GM18868 (cell line): ENCODE results near the gene PRAC1.

Experiments used
- ATAC-seq: cut with Tn5 transposase; IDR thresholded peaks from one replicate; pipeline ENCODE4 v1.9.1; 2021; ENCODE audit warnings: mild to moderate bottlenecking, moderate library complexity; ENCODE audit not compliant: unreplicated experiment

Gene PRAC1

GRCh38 chr17:48715496-48716399, 6.6 kb downstream of the PRAC1 start:
- ATAC-seq: no peak

DNA sequence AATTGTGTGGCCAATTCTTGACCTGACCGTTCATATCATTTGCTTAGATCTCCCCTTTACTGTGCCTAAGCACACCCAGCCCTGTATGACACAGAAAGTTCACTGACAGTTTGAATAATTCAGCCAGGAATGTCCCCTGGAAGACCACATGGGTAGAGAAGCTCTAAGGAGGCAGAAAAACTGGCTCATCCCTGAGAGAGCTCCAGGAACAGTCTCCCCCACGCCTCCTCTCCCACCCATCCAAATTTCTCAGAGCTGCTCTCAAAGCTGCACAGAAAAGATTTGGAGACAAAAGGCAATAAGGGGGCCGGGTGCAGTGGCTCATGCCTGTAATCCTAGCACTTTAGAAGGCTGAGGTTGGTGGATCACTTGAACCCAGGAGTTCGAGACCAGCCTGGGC, 11.2 kb downstream of the PRAC1 start:
- no peak for ATAC-seq

GRCh38 chr17:48704361-48705248, 17.7 kb downstream of the PRAC1 start:
- ATAC-seq: no peak

DNA sequence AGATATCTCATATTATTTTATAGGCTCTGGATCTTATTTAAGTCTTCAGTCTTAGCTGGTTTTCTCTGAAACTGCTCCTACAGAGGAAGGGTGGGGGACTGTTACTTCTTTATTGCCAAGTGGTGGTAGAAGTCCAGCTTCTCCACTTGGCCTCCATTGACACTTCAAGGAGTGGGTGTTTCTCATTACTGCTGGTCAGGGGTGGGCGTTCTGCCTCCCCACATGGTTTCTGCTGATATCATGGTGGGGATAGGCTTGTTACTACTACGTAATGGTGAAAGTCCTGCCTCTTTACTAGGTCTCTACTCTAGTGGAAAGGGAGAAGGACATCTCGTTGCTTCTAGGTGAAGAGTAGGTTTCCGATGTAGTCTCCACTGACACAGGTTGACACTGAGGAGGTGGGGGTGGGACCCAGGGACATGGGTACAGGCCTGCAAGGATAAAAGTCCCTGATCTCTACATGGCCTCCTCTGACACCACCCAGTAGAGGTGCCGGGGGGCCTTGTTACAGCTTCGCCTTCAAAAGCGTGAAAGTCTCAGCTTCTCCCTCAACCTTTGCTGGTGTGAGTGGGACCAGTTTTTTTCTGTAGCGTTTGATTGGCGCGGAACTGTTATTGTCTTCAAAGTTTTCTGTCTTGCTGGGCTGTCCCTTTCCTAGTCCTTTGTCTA, 20.3 kb downstream of the PRAC1 start:
- no peak for ATAC-seq

DNA sequence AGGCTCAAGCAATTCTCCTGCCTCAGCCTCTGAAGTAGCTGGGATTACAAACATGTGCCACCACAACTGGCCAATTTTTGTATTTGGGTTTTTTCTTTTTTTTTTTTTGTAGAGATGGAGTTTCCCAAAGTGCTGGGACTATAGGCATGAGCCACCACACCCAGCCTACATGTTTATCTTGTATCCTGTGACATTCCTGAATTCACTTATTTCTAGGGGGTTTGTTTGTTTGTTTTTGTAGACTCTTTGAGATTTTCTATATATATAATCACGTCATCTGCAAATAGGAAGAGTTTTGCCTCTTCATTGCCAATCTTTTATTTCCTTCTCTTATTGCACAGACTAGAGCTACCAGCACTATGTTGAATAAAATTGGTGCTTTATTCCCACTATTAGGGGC, 29.1 kb downstream of the PRAC1 start:
- no peak for ATAC-seq

- ATAC-seq: no peak
These were observed 30.3 kb downstream of the PRAC1 start for GRCh38 chr17:48692049-48692448.

DNA sequence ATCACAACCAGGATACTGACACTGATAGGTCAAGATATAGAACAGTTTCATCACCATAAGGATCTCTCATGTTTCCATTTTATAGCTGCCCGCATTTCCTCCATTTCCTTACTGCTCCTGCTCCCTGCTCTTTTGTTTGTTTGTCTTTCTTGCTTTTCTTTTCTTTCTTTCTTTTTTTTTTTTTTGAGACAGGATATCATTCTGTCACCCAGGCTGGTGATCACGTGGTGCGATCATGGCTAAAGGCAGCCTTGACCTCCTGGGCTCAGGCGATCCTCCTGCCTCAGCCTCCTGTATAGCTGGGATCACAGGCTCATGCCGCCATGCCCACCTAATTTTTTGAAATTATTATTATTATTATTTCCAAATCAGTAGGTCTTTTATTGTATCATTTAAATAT, 31.7 kb downstream of the PRAC1 start:
- no peak for ATAC-seq

DNA sequence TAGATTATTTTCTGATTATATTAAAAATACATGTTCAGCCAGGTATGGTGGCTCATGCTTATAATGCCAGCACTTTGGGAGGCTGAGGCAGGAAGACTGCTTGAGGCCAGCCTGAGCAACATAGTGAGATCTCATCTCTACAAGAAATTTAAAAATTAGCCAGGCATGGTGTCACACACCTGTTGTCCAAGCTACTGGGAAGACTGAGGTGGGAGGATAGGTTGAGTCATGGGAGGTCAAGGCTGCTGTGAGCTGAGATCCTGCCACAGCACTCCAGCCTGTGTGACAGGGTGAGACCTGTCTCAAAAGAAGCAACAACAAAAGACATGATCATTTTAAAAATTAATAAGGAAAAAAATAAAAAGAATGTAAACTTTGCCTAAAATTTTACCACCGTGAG, 40.7 kb downstream of the PRAC1 start:
- ATAC-seq: no peak

DNA sequence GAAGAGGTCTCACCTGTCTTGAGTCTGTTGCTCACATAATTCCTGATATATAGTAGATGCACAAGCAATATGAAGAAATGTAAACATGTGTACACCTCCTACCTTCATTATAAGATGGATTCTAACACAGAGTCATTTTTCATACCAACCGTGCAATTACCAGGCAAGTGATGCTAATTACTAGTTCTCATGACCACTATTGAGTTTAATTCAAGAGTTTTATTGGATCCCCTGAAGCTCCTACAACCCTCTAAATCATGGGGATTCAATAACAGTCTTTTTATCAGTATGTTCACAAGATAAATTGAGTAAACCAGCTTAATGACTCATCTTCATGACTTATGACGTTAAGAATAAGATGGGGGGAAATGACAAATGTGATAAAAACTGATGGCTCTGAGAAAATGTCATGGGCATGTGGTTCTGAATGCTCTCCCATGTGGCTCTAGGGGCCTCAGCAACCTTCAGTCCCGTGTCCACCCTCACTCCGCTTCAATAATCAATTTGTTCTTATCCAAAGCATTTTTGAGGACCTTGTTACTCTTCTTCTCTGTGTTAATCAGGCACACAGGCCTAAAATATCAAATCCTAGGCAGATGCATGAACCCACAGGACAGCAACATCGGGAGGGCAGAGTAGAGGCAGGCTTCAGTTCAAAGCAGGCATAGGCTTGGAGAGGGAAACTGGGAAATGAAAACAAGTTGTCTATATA, 42.8 kb downstream of the PRAC1 start:
- no peak for ATAC-seq

DNA sequence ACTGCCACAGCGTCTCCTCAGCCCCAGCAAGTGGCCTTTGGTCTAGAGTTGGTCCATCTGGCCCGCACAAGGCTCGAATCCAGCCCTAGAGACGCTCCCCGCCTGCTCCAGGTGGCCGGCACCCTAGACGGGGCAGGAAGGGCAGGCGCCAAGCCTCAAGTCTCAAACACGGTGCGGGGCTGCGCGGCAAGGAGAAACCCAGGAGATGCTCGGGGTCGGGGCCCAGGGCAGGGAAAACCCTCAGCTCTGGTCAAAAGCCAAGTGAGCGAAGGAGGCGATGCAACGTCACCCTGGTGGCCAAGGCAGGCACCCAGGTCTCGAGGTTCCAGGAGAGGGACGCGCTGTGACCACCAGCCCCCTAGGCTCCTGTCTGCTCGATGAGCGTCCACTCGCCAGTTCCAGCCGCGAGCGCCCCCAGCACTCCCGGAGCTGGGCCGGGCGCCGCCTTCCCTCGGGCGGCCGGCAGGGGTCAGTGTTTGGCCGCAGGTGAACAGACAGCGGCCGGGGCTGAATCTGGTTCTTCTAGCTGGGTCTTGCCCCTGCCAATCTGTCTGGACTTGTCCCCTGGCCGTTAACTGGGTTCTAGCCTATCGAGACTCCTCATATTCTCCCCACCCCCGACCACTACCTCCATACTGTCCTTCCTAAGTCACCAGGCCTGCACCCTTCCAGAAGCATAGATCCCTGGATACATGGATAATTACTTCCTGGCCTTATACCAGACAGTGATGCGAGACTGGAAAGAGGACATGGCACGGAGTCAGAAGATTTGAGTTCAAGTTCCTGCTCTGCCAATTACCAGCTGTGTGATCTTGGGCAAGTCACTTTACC, 44.0 kb downstream of the PRAC1 start:
- ATAC-seq: no peak

DNA sequence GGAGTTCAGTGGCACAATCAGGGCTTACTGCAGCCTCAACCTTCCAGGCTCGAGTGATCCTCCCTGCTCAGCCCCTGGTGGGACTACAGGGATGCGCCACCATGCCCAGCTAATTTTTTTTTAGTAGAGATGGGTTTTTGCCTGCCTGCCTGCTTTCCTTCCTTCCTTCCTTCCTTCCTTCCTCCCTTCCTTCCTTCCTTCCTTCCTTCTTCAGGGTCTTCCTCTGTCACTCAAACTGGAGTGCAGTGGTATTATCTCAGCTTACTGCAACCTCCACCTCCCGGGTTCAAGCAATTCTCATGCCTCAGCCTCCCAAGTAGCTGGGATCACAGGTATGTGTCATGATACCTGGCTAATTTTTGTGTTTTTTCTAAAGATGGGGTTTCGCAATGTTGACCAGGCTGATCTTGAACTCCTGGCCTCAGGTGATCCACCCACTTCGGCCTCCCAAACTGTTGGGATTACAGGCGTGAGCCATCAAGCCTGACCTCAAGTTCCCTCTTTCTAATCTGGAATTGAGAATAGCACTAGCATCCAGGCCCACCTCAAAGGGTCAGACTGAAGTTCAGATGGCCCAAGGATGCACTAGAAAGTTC, 45.3 kb downstream of the PRAC1 start:
- ATAC-seq: no peak

DNA sequence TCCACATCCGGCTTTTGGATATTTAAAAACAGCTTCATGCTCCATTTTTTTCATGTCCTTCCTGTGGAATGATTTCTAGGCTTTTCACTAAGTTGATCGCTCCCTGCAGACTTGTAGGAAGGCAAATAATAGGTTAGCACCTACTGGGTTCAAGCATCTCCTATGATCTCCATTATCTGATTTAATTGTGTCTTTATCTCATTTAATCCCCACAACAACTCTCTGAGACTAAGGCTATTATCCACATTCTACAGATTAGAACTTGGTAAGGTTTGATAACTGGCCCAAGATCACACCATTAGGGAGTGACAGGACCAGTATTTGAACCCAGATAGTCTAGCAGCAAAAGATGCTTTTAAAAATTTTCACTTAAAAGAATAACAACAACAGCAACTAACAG, 50.0 kb downstream of the PRAC1 start:
- ATAC-seq: no peak
